Upper lobe of left lung (tissue), 4 donors: ENCODE results near the gene CNN1.

Source experiments
- CTCF ChIP-seq, 6 experiments: fragments of 450-650 bp in 4 of 6; fragments of 200-600 bp in 2 of 6; sonication (generic) in 2 of 6; IDR thresholded peaks; one replicate each; pipeline ENCODE4 v1.5.1; 2016 to 2019; ENCODE audit warnings: antibody characterized with exemption in 6 of 6
- EP300 ChIP-seq, 4 donors: sonication (generic); formaldehyde crosslinking; IDR thresholded peaks; one replicate each; pipeline ENCODE4 v1.5.1; 2017; ENCODE audit warnings: antibody characterized with exemption in 4 of 4, control low read depth in 2 of 4
- POLR2A ChIP-seq, 4 donors: fragments of 450-650 bp; IDR thresholded peaks; one replicate each; pipeline ENCODE4 v1.5.1; 2016 to 2017; ENCODE audit warnings: antibody characterized with exemption in 4 of 4, mild to moderate bottlenecking in 2 of 4
- POLR2AphosphoS5 ChIP-seq, 2 donors: sonication (generic); formaldehyde crosslinking; IDR thresholded peaks; one replicate each; pipeline ENCODE4 v1.5.1; 2017; ENCODE audit warnings: antibody characterized with exemption in 2 of 2

GRCh38 chr19:11506967-11507366 is 31.7 kb upstream of the CNN1 start:
- TF ChIP-seq POLR2AphosphoS5 (IDR thresholded peaks at IDR 0.05) (no peak), POLR2A (IDR thresholded peaks at IDR 0.05) (no peak), CTCF (IDR thresholded peaks at IDR 0.05) (no peak), EP300 (IDR thresholded peaks at IDR 0.05) (no peak)
